ENCODE data around the gene CENPU.

The CENPU gene

GRCh38 chr4:184693056-184693455, 40.8 kb downstream of the CENPU start:
- Histone ChIP-seq H3K4me1 (ENCODE audit: control insufficient read depth in 1 of 2, insufficient read depth in 2 of 2, low read length in 2 of 2) (no peaks in the 10 kb centered on the region), H3K27me3 (ENCODE audit: control insufficient read depth in 1 of 2, insufficient read depth in 2 of 2, low read length in 2 of 2) (no peaks in the 10 kb centered on the region), H3K4me3 (ENCODE audit: low read depth in 1 of 2, low read length in 2 of 2) (no peak overlapping the region), H3K27ac (ENCODE audit: low read depth, low read length) (no peak overlapping the region), H3K36me3 (ENCODE audit: control insufficient read depth in 1 of 2, insufficient read depth in 2 of 2, low read length in 2 of 2) (peaks cover 8 to 24% of the 10 kb centered on the region in 2 donors), H3K9me3 (ENCODE audit: control insufficient read depth in 1 of 2, low read length in 2 of 2) (no peaks in the 10 kb centered on the region), H3K9ac (ENCODE audit: low read depth in 1 of 2, low read length in 2 of 2) (no peak overlapping the region)

- H3K4me1 ChIP-seq (ENCODE audit: control insufficient read depth in 1 of 2, insufficient read depth in 2 of 2, low read length in 2 of 2) = no peaks in the 10 kb centered on the region
- no peak overlapping the region for H3K4me3 ChIP-seq (ENCODE audit: low read depth in 1 of 2, low read length in 2 of 2)
- H3K9me3 ChIP-seq (ENCODE audit: control insufficient read depth in 1 of 2, low read length in 2 of 2) = no peaks in the 10 kb centered on the region
- no peaks in the 10 kb centered on the region for H3K27me3 ChIP-seq (ENCODE audit: control insufficient read depth in 1 of 2, insufficient read depth in 2 of 2, low read length in 2 of 2)
- peaks cover 8 to 12% of the 10 kb centered on the region in 2 donors for H3K36me3 ChIP-seq (ENCODE audit: control insufficient read depth in 1 of 2, insufficient read depth in 2 of 2, low read length in 2 of 2)
- no peak overlapping the region for H3K27ac ChIP-seq (ENCODE audit: low read depth, low read length)
- no peak overlapping the region for H3K9ac ChIP-seq (ENCODE audit: low read depth in 1 of 2, low read length in 2 of 2)
Observed at GRCh38 chr4:184689681-184690080, 44.2 kb downstream of the CENPU start.

GRCh38 chr4:184688447-184688846, 45.4 kb downstream of the CENPU start:
- peaks cover 0 to 2% of the 10 kb centered on the region in 2 donors for H3K36me3 ChIP-seq (ENCODE audit: control insufficient read depth in 1 of 2, insufficient read depth in 2 of 2, low read length in 2 of 2)
- no peaks in the 10 kb centered on the region for H3K9me3 ChIP-seq (ENCODE audit: control insufficient read depth in 1 of 2, low read length in 2 of 2)
- no peak overlapping the region for H3K27ac ChIP-seq (ENCODE audit: low read depth, low read length)
- H3K4me1 ChIP-seq (ENCODE audit: control insufficient read depth in 1 of 2, insufficient read depth in 2 of 2, low read length in 2 of 2) = no peaks in the 10 kb centered on the region
- no peak overlapping the region for H3K9ac ChIP-seq (ENCODE audit: low read depth in 1 of 2, low read length in 2 of 2)
- H3K4me3 ChIP-seq (ENCODE audit: low read depth in 1 of 2, low read length in 2 of 2) = no peak overlapping the region
- H3K27me3 ChIP-seq (ENCODE audit: control insufficient read depth in 1 of 2, insufficient read depth in 2 of 2, low read length in 2 of 2) = no peaks in the 10 kb centered on the region

- Histone ChIP-seq H3K27ac (ENCODE audit: low read depth, low read length) (no peak overlapping the region), H3K36me3 (ENCODE audit: control insufficient read depth in 1 of 2, insufficient read depth in 2 of 2, low read length in 2 of 2) (peaks cover 0 to 2% of the 10 kb centered on the region in 2 donors), H3K9ac (ENCODE audit: low read depth in 1 of 2, low read length in 2 of 2) (no peak overlapping the region), H3K9me3 (ENCODE audit: control insufficient read depth in 1 of 2, low read length in 2 of 2) (no peaks in the 10 kb centered on the region), H3K4me3 (ENCODE audit: low read depth in 1 of 2, low read length in 2 of 2) (no peak overlapping the region), H3K27me3 (ENCODE audit: control insufficient read depth in 1 of 2, insufficient read depth in 2 of 2, low read length in 2 of 2) (no peaks in the 10 kb centered on the region), H3K4me1 (ENCODE audit: control insufficient read depth in 1 of 2, insufficient read depth in 2 of 2, low read length in 2 of 2) (no peaks in the 10 kb centered on the region)
Observed at GRCh38 chr4:184688005-184688404, 45.9 kb downstream of the CENPU start.

GRCh38 chr4:184684491-184685189, 49.3 kb downstream of the CENPU start:
- Histone ChIP-seq H3K9me3 (ENCODE audit: control insufficient read depth in 1 of 2, low read length in 2 of 2) (no peaks in the 10 kb centered on the region), H3K27me3 (ENCODE audit: control insufficient read depth in 1 of 2, insufficient read depth in 2 of 2, low read length in 2 of 2) (no peaks in the 10 kb centered on the region), H3K27ac (ENCODE audit: low read depth, low read length) (no peak overlapping the region), H3K4me1 (ENCODE audit: control insufficient read depth in 1 of 2, insufficient read depth in 2 of 2, low read length in 2 of 2) (no peaks in the 10 kb centered on the region), H3K36me3 (ENCODE audit: control insufficient read depth in 1 of 2, insufficient read depth in 2 of 2, low read length in 2 of 2) (peaks cover 0 to 2% of the 10 kb centered on the region in 2 donors), H3K9ac (ENCODE audit: low read depth in 1 of 2, low read length in 2 of 2) (no peak overlapping the region), H3K4me3 (ENCODE audit: low read depth in 1 of 2, low read length in 2 of 2) (no peak overlapping the region)

- Histone ChIP-seq H3K9ac (ENCODE audit: low read depth in 1 of 2, low read length in 2 of 2) (no peak overlapping the region), H3K4me1 (ENCODE audit: control insufficient read depth in 1 of 2, insufficient read depth in 2 of 2, low read length in 2 of 2) (no peaks in the 10 kb centered on the region), H3K4me3 (ENCODE audit: low read depth in 1 of 2, low read length in 2 of 2) (no peak overlapping the region), H3K27me3 (ENCODE audit: control insufficient read depth in 1 of 2, insufficient read depth in 2 of 2, low read length in 2 of 2) (no peaks in the 10 kb centered on the region), H3K36me3 (ENCODE audit: control insufficient read depth in 1 of 2, insufficient read depth in 2 of 2, low read length in 2 of 2) (peaks cover 0 to 2% of the 10 kb centered on the region in 2 donors), H3K27ac (ENCODE audit: low read depth, low read length) (no peak overlapping the region), H3K9me3 (ENCODE audit: control insufficient read depth in 1 of 2, low read length in 2 of 2) (no peaks in the 10 kb centered on the region)
Observed at GRCh38 chr4:184681916-184682315, 52.0 kb downstream of the CENPU start.

GRCh38 chr4:184680698-184681097, 53.2 kb downstream of the CENPU start:
- Histone ChIP-seq H3K36me3 (ENCODE audit: control insufficient read depth in 1 of 2, insufficient read depth in 2 of 2, low read length in 2 of 2) (no peaks in the 10 kb centered on the region), H3K9me3 (ENCODE audit: control insufficient read depth in 1 of 2, low read length in 2 of 2) (no peaks in the 10 kb centered on the region), H3K27me3 (ENCODE audit: control insufficient read depth in 1 of 2, insufficient read depth in 2 of 2, low read length in 2 of 2) (no peaks in the 10 kb centered on the region), H3K4me1 (ENCODE audit: control insufficient read depth in 1 of 2, insufficient read depth in 2 of 2, low read length in 2 of 2) (no peaks in the 10 kb centered on the region), H3K9ac (ENCODE audit: low read depth in 1 of 2, low read length in 2 of 2) (peak overlapping the region in 1 of 2 donors; percentile 19), H3K4me3 (ENCODE audit: low read depth in 1 of 2, low read length in 2 of 2) (peak overlapping the region in 1 of 2 donors; percentile 32), H3K27ac (ENCODE audit: low read depth, low read length) (no peak overlapping the region)

- no peak overlapping the region for H3K4me3 ChIP-seq (ENCODE audit: low read depth in 1 of 2, low read length in 2 of 2)
- H3K4me1 ChIP-seq (ENCODE audit: control insufficient read depth in 1 of 2, insufficient read depth in 2 of 2, low read length in 2 of 2) = no peaks in the 10 kb centered on the region
- H3K36me3 ChIP-seq (ENCODE audit: control insufficient read depth in 1 of 2, insufficient read depth in 2 of 2, low read length in 2 of 2) = peaks cover 10 to 11% of the 10 kb centered on the region in 2 donors
- H3K9ac ChIP-seq (ENCODE audit: low read depth in 1 of 2, low read length in 2 of 2) = no peak overlapping the region
- H3K27ac ChIP-seq (ENCODE audit: low read depth, low read length) = no peak overlapping the region
- no peaks in the 10 kb centered on the region for H3K27me3 ChIP-seq (ENCODE audit: control insufficient read depth in 1 of 2, insufficient read depth in 2 of 2, low read length in 2 of 2)
- H3K9me3 ChIP-seq (ENCODE audit: control insufficient read depth in 1 of 2, low read length in 2 of 2) = no peaks in the 10 kb centered on the region
Observed at GRCh38 chr4:184675821-184676492, 57.9 kb downstream of the CENPU start.

GRCh38 chr4:184675018-184675417, 58.9 kb downstream of the CENPU start:
- peaks cover 10 to 11% of the 10 kb centered on the region in 2 donors for H3K36me3 ChIP-seq (ENCODE audit: control insufficient read depth in 1 of 2, insufficient read depth in 2 of 2, low read length in 2 of 2)
- no peak overlapping the region for H3K27ac ChIP-seq (ENCODE audit: low read depth, low read length)
- no peak overlapping the region for H3K4me3 ChIP-seq (ENCODE audit: low read depth in 1 of 2, low read length in 2 of 2)
- H3K27me3 ChIP-seq (ENCODE audit: control insufficient read depth in 1 of 2, insufficient read depth in 2 of 2, low read length in 2 of 2) = no peaks in the 10 kb centered on the region
- no peak overlapping the region for H3K9ac ChIP-seq (ENCODE audit: low read depth in 1 of 2, low read length in 2 of 2)
- no peaks in the 10 kb centered on the region for H3K9me3 ChIP-seq (ENCODE audit: control insufficient read depth in 1 of 2, low read length in 2 of 2)
- no peaks in the 10 kb centered on the region for H3K4me1 ChIP-seq (ENCODE audit: control insufficient read depth in 1 of 2, insufficient read depth in 2 of 2, low read length in 2 of 2)

- Histone ChIP-seq H3K4me3 (ENCODE audit: low read depth in 1 of 2, low read length in 2 of 2) (no peak overlapping the region), H3K36me3 (ENCODE audit: control insufficient read depth in 1 of 2, insufficient read depth in 2 of 2, low read length in 2 of 2) (peaks cover 10 to 20% of the 10 kb centered on the region in 2 donors), H3K9me3 (ENCODE audit: control insufficient read depth in 1 of 2, low read length in 2 of 2) (no peaks in the 10 kb centered on the region), H3K9ac (ENCODE audit: low read depth in 1 of 2, low read length in 2 of 2) (no peak overlapping the region), H3K27ac (ENCODE audit: low read depth, low read length) (no peak overlapping the region), H3K4me1 (ENCODE audit: control insufficient read depth in 1 of 2, insufficient read depth in 2 of 2, low read length in 2 of 2) (peaks cover 0 to 4% of the 10 kb centered on the region in 2 donors), H3K27me3 (ENCODE audit: control insufficient read depth in 1 of 2, insufficient read depth in 2 of 2, low read length in 2 of 2) (no peaks in the 10 kb centered on the region)
Observed at GRCh38 chr4:184674011-184674410, 59.9 kb downstream of the CENPU start.
